ENCODE measurements around the gene SDR42E1. TPM values are rescaled to one million over a fixed set of nuclear protein-coding genes. Genes with fewer than 3 reads are reported as not detected.

The SDR42E1 gene
- total and polyA plus RNA-seq, 4 donors = 1.9 to 6.5 (median 3.3) TPM

DNA sequence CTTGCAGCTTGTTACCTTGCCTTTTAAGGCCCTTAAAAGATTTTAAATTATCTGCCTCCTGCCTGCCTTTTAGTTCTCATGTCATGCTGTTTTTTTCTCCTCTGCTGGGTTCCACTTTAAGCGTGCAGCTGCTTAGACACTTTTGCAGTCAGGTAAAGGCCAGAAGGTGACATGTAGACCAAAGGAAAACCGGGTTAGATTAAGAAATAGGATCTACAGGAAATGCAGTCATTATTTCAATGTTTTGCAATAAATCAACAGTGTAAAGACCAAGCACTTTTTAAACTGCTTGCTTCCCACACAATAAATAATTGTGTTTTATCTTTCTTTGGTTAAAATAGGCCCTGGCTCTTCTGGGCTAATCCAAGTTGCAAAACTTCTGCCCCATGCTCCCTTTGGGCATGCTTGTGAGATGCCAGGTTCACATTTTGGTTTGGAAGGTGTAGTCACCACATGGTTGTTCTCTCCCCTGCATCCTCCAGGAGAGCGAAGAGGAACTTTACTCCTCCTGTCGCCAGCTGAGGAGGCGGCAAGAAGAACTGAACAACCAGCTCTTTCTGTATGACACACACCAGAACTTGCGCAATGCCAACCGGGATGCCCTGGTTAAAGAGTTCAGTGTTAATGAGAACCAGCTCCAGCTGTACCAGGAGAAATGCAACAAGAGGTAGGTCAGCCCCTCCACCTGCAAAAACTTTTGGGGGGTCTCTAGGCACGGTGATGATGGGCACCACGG lies 54.9 kb downstream of the SDR42E1 start:
- WGBS = 73% methylated on average over 9 of the region's 9 CpGs
- Histone ChIP-seq H3K4me1 (ENCODE audit: control insufficient read depth in 4 of 4, insufficient read depth in 4 of 4, low read length in 3 of 4) (peaks cover 0 to 3% (median 0%) of the 10 kb centered on the region in 4 donors), H3K4me3 (ENCODE audit: low read depth in 1 of 3, low read length in 3 of 3) (no peak overlapping the region), H3K27me3 (ENCODE audit: control insufficient read depth in 4 of 4, insufficient read depth in 4 of 4, low read length in 3 of 4) (no peaks in the 10 kb centered on the region), H3K9ac (ENCODE audit: low read depth in 1 of 2, low read length in 2 of 2) (no peak overlapping the region), H3K9me3 (ENCODE audit: control insufficient read depth in 4 of 4, low read length in 3 of 4) (peaks cover 0 to 4% (median under 1%) of the 10 kb centered on the region in 4 donors), H3K36me3 (ENCODE audit: control insufficient read depth in 4 of 4, insufficient read depth in 3 of 4, low read depth in 1 of 4, low read length in 3 of 4) (peaks cover 3 to 20% (median 17%) of the 10 kb centered on the region in 4 donors), H3K27ac (ENCODE audit: low read depth in 1 of 2, low read length in 2 of 2) (no peak overlapping the region)
- no peak for DNase-seq (ENCODE audit: low spot score)
- TF ChIP-seq ZBTB33 (IDR thresholded peaks at IDR 0.05) (peak; percentile 37), YY1 (IDR thresholded peaks at IDR 0.05) (peak; percentile 17), FOXA1 (IDR thresholded peaks at IDR 0.05) (no peak), SP1 (IDR thresholded peaks at IDR 0.05) (peak; percentile 25), RXRA (IDR thresholded peaks at IDR 0.05) (peak; percentile 19 to 70), JUND (IDR thresholded peaks at IDR 0.05) (peak; percentile 23 to 34), EGR1 (IDR thresholded peaks at IDR 0.05; ENCODE audit: low read depth in 2 of 2) (no peak), HNF4A (conservative IDR thresholded peaks at IDR 0.05) (peak; percentile 34 to 55)
- TF ChIP-seq, protein P1, sequence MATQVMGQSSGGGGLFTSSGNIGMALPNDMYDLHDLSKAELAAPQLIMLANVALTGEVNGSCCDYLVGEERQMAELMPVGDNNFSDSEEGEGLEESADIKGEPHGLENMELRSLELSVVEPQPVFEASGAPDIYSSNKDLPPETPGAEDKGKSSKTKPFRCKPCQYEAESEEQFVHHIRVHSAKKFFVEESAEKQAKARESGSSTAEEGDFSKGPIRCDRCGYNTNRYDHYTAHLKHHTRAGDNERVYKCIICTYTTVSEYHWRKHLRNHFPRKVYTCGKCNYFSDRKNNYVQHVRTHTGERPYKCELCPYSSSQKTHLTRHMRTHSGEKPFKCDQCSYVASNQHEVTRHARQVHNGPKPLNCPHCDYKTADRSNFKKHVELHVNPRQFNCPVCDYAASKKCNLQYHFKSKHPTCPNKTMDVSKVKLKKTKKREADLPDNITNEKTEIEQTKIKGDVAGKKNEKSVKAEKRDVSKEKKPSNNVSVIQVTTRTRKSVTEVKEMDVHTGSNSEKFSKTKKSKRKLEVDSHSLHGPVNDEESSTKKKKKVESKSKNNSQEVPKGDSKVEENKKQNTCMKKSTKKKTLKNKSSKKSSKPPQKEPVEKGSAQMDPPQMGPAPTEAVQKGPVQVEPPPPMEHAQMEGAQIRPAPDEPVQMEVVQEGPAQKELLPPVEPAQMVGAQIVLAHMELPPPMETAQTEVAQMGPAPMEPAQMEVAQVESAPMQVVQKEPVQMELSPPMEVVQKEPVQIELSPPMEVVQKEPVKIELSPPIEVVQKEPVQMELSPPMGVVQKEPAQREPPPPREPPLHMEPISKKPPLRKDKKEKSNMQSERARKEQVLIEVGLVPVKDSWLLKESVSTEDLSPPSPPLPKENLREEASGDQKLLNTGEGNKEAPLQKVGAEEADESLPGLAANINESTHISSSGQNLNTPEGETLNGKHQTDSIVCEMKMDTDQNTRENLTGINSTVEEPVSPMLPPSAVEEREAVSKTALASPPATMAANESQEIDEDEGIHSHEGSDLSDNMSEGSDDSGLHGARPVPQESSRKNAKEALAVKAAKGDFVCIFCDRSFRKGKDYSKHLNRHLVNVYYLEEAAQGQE (IDR thresholded peaks at IDR 0.05) = peak; percentile 25
- TF ChIP-seq, protein P2, sequence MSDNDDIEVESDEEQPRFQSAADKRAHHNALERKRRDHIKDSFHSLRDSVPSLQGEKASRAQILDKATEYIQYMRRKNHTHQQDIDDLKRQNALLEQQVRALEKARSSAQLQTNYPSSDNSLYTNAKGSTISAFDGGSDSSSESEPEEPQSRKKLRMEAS (IDR thresholded peaks at IDR 0.05) = peak; percentile 61

DNA sequence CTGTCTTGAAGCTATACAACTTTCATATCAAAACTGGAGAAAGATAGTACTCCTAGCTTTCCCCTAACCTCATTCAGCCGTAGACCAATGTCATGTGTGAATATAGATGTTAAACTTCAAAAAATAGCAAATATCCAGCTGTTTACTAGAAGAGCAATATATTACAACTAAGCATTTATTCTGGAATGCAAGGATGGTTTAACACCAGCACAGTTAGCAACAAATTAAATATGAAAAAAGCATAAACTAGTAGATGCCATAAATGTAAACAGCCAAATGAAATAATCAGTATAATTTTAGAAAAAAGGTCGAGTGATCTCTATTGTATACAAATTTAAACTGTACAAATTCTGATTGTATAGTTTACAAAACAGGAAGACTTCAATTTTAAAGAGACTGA lies 59.7 kb downstream of the SDR42E1 start:
- Histone ChIP-seq H3K27ac (ENCODE audit: low read depth in 1 of 2, low read length in 2 of 2) (no peak overlapping the region), H3K36me3 (ENCODE audit: control insufficient read depth in 4 of 4, insufficient read depth in 3 of 4, low read depth in 1 of 4, low read length in 3 of 4) (peaks cover 0 to 47% (median 43%) of the 10 kb centered on the region in 4 donors), H3K27me3 (ENCODE audit: control insufficient read depth in 4 of 4, insufficient read depth in 4 of 4, low read length in 3 of 4) (no peaks in the 10 kb centered on the region), H3K9ac (ENCODE audit: low read depth in 1 of 2, low read length in 2 of 2) (no peak overlapping the region), H3K4me3 (ENCODE audit: low read depth in 1 of 3, low read length in 3 of 3) (no peak overlapping the region), H3K9me3 (ENCODE audit: control insufficient read depth in 4 of 4, low read length in 3 of 4) (peaks cover 0 to 12% (median 3%) of the 10 kb centered on the region in 4 donors), H3K4me1 (ENCODE audit: control insufficient read depth in 4 of 4, insufficient read depth in 4 of 4, low read length in 3 of 4) (no peaks in the 10 kb centered on the region)
- WGBS = 91% methylated on average over 2 of the region's 2 CpGs
- no peak for DNase-seq (ENCODE audit: low spot score)
- TF ChIP-seq RXRA (IDR thresholded peaks at IDR 0.05) (no peak), HNF4G (IDR thresholded peaks at IDR 0.05) (no peak), NR2F2 (IDR thresholded peaks at IDR 0.05) (no peak), ATF3 (IDR thresholded peaks at IDR 0.05) (no peak)
- TF ChIP-seq, protein P2 (IDR thresholded peaks at IDR 0.05) = no peak
- TF ChIP-seq, protein P3, sequence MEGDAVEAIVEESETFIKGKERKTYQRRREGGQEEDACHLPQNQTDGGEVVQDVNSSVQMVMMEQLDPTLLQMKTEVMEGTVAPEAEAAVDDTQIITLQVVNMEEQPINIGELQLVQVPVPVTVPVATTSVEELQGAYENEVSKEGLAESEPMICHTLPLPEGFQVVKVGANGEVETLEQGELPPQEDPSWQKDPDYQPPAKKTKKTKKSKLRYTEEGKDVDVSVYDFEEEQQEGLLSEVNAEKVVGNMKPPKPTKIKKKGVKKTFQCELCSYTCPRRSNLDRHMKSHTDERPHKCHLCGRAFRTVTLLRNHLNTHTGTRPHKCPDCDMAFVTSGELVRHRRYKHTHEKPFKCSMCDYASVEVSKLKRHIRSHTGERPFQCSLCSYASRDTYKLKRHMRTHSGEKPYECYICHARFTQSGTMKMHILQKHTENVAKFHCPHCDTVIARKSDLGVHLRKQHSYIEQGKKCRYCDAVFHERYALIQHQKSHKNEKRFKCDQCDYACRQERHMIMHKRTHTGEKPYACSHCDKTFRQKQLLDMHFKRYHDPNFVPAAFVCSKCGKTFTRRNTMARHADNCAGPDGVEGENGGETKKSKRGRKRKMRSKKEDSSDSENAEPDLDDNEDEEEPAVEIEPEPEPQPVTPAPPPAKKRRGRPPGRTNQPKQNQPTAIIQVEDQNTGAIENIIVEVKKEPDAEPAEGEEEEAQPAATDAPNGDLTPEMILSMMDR (IDR thresholded peaks at IDR 0.05; ENCODE audit: low read depth, low read length, missing input control) = no peak
